Measurements from ENCODE around the gene GARIN3. TPM values are rescaled to one million over a fixed set of nuclear protein-coding genes. Genes with fewer than 3 reads are reported as not detected.

Gene GARIN3
- total RNA-seq, 1 experiment from 2014 or later: not detected

- Histone ChIP-seq H3K9me3 (ENCODE audit: control insufficient read depth, insufficient read depth, low read depth, low read length) (no peaks in the 10 kb centered on the region), H3K36me3 (ENCODE audit: control insufficient read depth, insufficient read depth, low read length) (no peaks in the 10 kb centered on the region), H3K4me3 (ENCODE audit: low read depth in 2 of 2, low read length in 2 of 2) (no peak overlapping the region), H3K27ac (ENCODE audit: low read length) (no peak overlapping the region), H3K4me1 (ENCODE audit: control insufficient read depth, insufficient read depth, low read length) (no peaks in the 10 kb centered on the region), H3K27me3 (ENCODE audit: control insufficient read depth, insufficient read depth, low read length) (no peaks in the 10 kb centered on the region)
- BruUV-seq (replicated peaks): no TSS peak
- DNase-seq (ENCODE audit: low read depth, low spot score) (no peak), ATAC-seq (no peak)
- ChIA-PET CTCF (no interaction called here), POLR2A (no interaction called here)
- in situ Hi-C loops (cut with HindIII; ENCODE audit: low pct_unique_long_range_greater_than_20kb, low sequenced_read_pairs) (no loop called here), intact Hi-C loops (cut with micrococcal nuclease; ENCODE audit: unreplicated experiment) (no loop called here)
- no peak for TF ChIP-seq CTCF (IDR thresholded peaks at IDR 0.05)
- no peak for TF ChIP-seq POLR2AphosphoS5 (IDR thresholded peaks at IDR 0.05; ENCODE audit: low read depth, low read length)
- TF ChIP-seq REST (IDR thresholded peaks at IDR 0.05; ENCODE audit: insufficient read depth in 1 of 2, low read depth in 2 of 2, low read length in 1 of 2): no peak
- no peak for TF ChIP-seq SIN3A (IDR thresholded peaks at IDR 0.05; ENCODE audit: borderline replicate concordance, insufficient read depth, low read depth, low read length)
- no peak for TF ChIP-seq TCF7L2 (IDR thresholded peaks at IDR 0.05; ENCODE audit: low read depth, low read length)
Observed at GRCh38 chr5:157168286-157168685, 2.2 kb upstream of the GARIN3 start.

DNA sequence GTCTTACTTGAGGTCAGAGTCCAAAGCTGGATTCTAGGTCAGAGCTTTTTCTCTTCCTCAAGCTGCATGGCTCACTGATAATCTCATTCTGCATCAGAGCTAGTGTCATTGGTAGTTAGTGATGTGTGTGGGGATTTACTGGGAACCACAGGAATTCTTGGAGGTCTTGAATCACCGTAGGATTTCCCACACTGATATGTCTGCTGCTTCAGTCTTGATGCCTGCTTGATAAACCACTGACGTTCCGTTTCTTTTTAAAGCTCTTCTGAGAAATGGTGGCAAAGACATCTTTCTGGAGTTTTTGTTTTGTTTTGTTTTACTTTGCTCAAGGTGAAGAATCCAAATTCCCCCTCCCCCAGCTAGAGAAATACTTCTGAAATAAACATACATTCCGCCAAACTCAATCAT lies 1.2 kb upstream of the GARIN3 start:
- intact Hi-C loops (cut with micrococcal nuclease; ENCODE audit: unreplicated experiment): no loop called here
- no peaks in the 10 kb centered on the region for H3K36me3 ChIP-seq (ENCODE audit: control insufficient read depth, insufficient read depth, low read length)
- DNase-seq (ENCODE audit: low read depth, low spot score) (no peak), ATAC-seq (no peak)
- H3K27me3 ChIP-seq (ENCODE audit: control insufficient read depth, insufficient read depth, low read length): no peaks in the 10 kb centered on the region
- no peaks in the 10 kb centered on the region for H3K4me1 ChIP-seq (ENCODE audit: control insufficient read depth, insufficient read depth, low read length)
- TF ChIP-seq TCF7L2 (IDR thresholded peaks at IDR 0.05; ENCODE audit: low read depth, low read length): no peak
- no peak for TF ChIP-seq CTCF (IDR thresholded peaks at IDR 0.05)
- no peak for TF ChIP-seq REST (IDR thresholded peaks at IDR 0.05; ENCODE audit: insufficient read depth in 1 of 2, low read depth in 2 of 2, low read length in 1 of 2)
- no peak for TF ChIP-seq SIN3A (IDR thresholded peaks at IDR 0.05; ENCODE audit: borderline replicate concordance, insufficient read depth, low read depth, low read length)
- TF ChIP-seq POLR2AphosphoS5 (IDR thresholded peaks at IDR 0.05; ENCODE audit: low read depth, low read length): no peak
- in situ Hi-C loops (cut with HindIII; ENCODE audit: low pct_unique_long_range_greater_than_20kb, low sequenced_read_pairs): no loop called here
- H3K9me3 ChIP-seq (ENCODE audit: control insufficient read depth, insufficient read depth, low read depth, low read length): no peaks in the 10 kb centered on the region
- BruUV-seq (replicated peaks): no TSS peak
- no peak overlapping the region for H3K4me3 ChIP-seq (ENCODE audit: low read depth in 2 of 2, low read length in 2 of 2)
- H3K27ac ChIP-seq (ENCODE audit: low read length): no peak overlapping the region
- POLR2A ChIA-PET: no interaction called here
- CTCF ChIA-PET: no interaction called here
